NCI-H1105 (cell line): ENCODE measurements around the gene RPTOR.

Source experiments
- DNase-seq: peaks from one replicate; lab custom pipeline; 2025; lab: John Stamatoyannopoulos, UW

The RPTOR gene

DNA sequence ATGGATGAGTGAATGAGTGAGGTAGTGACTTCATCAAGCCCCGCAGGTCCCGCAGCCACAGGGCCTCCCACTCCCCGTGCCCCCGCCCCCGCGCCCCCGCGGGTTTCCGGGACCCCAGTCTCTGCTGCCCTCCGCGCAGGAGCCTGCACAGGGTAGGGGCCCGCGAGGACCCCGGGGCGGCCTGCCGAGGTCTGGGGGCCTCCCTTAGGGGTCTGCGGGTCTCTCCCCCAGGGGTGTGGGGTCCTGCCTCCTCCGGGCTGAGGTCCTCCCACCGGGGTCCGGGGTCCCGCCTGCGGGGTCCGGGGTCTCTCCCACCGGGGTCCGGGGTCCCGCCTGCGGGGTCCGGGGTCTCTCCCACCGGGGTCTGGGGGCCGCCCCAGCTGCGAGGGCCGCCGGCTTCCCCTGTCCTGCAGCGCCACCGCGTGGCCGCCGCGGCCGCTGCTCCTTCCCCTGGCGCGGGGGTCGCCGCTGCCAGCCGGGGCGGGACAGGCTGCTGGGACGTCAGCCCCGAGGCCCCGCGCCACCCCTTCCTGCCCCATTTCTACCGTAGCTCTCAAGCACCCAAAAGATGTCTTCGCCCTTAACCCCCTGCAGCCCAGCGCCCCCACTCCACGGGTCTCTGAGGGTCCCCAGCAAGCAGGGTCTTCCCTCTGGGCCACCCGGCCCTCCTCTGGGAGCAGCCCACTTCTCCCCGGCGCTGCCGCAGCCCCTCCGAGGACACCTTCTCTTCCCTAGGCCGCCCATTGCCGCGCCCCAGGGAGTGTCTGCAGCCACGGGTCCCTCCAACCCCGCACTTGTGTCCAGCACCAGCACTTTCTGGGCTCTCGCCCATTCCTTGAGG lies 436.6 kb downstream of the RPTOR start:
- peak; percentile 11 for DNase-seq

DNA sequence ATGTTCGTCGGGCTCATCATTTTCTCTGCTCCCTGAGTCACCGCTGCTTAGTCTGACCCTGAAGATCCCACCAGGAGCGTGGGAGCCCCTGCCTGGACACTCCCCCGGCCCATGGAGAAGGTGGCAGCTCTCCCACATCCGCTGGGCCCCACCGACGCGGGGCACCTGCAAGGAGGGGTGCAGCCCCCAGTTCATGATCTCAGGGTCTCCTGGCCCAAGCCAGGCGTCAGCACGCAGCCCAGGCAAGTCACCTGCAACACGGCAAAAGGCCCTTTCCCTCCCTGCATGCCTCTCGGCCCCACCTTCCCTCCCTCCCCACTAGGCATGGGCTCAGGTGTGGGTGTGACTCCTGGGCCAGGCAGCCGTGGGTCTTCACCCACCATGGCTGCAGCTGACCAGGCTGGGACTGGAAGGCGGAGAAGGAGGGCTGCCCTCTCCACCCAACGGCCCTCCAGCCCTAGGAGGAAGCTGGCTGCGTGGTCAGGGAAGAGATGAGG lies 437.3 kb downstream of the RPTOR start:
- DNase-seq, result no peak

DNA sequence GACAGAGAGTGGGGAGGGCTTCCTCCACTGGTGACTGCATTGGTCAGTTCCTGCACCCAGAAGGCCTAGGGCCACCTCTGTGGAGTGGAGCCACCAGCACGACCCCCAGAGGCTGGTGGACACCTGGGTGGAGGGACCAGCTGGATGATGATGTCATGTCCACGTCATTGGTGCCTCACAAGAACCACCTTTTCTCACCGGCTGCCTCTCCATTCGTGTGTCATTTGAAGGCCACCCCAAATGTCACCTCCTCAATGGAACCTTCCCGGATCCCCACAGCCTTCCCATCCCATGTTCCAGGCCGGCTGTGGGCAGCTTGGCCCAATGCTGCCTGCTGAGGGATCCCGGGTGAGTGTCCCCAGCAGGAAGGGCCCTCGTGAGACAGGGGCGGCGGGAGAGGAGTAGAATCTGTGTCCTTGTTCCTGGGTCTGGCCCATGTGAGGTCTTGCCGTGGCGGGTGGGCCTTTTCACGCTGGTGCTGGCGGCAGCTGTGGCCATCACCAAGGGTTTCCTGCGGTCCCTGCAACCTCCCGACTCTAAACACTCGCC lies 437.9 kb downstream of the RPTOR start:
- DNase-seq, result no peak

DNA sequence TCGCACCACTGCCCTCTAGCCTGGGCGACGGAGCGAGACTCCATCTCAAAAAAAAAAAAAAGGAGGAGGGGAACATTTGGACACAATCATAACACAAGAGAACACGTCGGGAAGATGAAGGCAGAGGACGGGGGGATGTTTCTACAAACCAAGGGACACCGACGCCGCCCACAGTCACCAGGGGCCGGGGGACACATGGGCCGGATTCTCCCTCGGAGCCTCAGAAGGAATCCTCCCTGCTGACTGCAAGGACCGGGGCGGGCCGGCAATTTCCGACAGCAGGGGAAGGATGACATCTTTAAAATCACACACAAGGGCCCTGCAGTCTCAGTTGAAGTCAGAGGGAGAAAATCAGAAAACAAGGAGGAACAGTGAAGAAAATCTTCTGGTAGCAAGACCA lies 438.9 kb downstream of the RPTOR start:
- no peak for DNase-seq

DNA sequence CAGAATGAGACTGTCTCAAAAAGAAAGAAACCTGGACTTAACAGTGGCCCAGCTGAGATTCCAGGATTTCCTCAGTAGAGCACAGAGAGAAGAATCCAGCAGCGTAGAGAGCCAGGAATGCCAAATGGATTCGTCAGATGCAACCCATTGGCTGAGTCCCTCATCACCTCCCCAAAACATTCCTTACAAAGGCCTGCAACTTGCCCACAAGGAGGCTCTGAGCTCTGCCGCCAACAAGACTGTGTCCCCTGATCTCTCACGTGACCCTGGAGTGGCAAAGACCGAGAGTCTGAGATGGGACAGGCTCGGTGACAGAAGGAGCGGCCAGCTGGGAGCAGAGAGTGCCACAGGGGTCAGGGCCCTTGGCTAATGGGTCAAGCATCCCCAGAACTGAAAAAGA lies 440.1 kb downstream of the RPTOR start:
- DNase-seq, result no peak

DNA sequence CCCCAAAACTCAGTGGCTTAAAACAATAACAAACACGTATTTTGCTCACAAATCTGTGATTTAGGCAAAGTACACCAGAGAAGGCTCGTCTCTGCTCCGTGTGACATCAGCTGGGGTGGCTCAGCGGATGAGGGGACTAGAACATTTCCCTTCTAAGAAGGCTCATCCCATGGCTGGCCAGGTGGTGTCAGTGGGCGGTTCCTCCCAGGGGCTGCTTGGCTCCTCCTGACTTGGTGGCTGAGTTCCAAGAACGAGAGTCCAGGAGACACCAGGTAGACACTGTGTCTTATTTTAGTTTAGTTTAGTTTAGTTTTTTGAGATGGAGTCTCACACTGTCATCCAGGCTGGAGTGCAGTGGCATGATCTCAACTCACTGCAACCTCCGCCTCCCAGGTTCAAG lies 441.4 kb downstream of the RPTOR start:
- DNase-seq, result no peak

DNA sequence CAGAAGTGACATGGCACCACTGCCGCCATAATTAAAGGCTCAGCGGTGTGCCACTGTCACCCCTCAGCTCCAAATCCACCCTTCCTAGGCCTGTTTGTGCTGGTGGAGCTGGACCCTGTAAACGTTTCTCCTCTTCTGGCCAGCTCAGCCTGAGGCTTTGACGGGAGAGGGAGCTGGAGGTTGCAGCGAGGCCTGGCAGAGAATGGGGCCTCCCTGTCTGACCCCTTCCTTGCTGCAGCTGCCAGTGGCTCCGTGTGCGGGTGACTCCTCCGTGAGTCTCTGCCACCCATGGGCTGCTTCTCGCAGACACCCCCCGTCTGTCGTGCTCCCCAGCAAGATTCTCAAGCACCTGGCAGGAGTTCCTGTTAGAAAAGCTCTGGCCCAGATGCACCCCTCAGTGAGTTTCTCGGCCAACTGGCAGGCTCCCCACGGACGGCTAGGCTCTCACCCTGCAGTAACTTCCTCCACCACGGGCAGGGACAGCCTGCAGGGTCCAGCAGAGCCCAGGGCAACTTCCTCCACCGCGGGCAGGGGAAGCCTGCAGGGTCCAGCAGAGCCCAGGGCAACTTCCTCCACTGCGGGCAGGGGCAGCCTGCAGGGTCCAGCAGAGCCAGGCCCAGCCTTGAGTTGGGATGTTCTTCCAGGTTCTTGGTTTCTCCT lies 442.3 kb downstream of the RPTOR start:
- no peak for DNase-seq

DNA sequence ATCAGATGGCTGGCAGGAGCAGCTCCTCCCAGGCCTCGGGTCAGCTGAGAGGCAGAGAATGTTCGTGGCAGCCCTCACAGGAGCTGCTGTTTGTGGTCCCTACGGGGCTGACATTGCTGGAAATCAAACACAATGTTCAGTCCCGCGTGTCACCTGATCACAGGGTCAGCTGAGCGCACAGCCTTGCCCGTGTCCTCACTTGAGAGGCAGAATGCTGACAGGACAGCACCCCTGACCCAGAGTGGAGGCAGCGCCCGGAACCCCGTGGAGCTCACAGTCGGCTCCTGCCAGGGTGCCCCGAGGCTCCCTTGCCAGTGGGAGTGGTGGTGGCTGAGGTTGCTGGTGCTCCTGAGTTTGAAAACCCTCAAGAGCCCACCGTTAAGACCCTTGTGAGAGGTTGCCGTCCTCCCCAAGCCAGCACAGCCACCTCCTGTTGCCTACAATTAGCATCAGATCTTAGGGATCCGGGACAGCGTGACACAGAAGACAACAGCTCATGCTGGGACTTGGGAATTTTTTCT lies 443.4 kb downstream of the RPTOR start:
- no peak for DNase-seq

DNA sequence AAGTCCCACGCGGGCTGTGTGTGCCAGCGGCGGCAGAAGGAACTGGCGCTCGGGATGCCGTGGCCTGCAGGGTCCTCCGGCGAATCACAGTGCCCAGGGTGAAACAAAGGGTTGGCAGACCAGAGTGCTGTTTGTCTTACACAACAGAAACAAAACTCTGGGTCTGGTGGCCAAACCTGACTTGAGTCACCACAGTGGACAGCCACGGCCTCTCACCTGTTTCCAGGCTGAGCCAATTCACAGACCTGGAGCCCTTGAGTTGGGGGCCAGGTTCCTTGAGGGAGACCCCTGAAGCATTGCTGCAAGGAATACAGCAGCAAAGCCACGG lies 444.9 kb downstream of the RPTOR start:
- DNase-seq, result no peak

DNA sequence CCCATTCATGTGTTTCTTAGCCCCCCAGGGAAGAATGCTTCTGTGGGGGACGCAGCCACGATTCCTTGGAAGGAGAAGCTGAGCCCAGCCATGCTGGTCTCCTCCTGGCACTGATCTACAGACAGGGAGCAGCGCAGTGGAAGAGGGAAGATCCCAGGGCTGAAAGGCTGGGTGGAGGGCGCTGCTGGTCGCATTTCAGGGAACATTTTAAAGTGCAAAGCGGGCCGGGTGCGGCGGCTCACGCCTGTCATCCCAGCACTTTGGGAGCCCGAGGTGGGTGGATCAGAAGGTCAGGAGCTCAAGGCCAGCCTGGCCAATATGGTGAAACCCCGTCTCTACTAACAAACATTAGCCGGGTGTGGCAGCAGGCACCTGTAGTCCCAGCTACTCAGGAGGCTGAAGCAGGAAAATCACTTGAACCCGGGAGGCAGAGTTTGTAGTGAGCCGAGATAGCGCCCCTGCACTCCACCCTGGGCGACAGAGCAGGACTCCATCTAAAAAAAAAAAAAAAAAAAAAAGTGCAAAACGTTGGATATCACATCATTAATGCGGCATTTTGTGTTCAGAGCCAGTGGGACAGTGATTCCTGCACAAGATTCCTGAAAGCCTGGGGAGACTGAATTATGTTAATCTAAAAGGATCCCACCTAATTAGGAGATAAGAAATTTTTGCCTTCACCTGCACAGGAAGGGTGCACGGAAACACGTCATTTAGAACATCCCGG lies 446.4 kb downstream of the RPTOR start:
- DNase-seq, result no peak

DNA sequence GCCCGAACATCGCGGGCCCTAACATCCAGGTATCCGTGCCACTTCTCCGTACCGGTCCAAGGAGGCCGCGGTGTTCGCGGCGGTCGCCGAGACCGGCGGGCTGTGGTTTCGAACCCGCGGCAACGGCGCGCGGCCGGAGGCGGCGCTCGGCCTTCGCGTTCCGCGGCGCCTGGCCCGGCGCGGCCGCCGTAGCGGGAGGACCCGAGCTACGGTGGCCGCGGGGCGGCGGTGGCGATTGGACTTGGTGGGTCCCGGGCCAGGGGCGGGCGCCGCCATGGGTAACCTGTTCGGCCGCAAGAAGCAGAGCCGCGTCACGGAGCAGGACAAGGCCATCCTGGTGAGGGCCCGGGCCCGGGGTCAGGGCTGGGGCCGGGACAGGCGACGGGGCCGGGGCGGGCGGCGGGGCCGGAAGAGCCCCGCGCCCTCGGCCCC lies 447.0 kb downstream of the RPTOR start, which contains the start of gene CHMP6:
TSS of gene CHMP6 (plus strand) at position 197 of the 432 bp plus-strand sequence. CDS start at position 275, 78 bp downstream.
- DNase-seq, result peak; percentile 39

DNA sequence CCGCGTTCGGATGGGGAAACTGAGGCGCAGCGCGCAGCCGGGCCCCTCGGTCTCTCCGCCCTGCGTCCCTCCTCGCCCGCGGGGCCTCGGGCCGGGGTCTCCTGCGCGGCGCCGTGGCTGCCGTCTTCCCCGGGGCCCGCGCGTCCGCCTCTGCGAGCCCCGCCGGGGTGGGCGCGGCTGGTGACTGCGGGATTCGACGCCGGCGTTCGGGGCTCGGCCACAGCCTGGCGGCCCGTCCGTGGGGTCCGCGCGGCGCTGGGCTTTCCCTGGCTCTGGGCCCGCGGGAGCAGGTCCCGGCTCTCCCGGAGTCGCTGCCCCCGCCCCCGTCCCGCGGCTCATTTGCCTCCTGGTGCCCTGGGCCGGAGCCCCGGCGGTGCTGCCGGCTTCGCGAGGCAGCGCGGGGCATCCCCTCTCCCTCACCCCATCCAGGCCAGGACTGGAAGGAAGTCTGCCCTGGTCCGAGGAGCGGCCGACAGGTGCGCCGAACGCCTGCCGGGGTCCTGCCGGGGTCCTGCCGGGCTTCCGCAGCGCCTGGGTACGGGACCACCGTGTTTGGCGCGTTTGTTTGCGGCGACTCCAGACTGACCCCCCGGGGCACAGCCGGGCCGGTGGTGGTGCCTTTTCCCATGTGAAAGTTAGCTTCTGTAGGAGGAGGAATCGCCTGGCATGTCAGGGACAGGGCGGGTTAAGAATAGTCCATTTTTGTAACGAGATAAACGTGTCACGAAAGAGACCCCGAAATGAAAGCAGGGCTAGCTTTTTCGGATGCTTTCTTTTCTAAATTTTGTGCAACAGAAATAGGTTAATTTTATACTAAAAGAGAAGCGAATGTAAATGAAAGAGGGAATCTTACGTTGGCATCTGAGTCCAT lies 447.7 kb downstream of the RPTOR start:
- no peak for DNase-seq

DNA sequence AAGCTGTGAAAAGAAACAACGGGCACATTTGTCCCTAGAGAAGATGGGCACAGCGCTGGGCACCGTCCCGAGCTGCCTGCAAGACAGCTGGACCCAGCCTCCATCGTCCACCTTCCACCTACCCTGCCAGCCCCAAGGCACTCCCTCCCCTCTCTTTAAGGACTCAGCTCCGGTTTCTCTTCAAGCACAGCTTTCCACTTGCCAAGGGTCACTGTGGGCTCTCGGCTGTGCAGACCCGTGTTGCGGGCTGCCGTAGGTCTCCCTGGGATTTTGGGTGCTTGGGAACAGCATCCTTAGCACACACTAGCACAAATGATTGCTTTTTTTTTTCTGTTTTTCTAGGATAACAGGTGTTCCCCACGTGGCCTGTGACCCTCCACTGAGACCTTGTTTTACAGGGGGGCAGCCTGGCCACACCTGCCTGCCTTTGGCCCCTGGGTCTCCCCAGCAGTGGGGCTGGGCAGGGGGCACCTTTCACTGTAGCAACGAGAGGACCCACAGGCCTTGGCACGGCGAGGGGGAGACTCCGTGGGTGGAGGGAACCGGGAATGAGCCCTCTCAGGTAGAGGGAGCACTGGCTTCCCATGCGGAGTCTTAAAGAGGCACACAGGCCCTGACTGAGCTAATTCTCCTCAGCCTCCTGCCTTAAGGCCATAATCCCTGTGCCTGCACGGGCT lies 448.4 kb downstream of the RPTOR start:
- no peak for DNase-seq

DNA sequence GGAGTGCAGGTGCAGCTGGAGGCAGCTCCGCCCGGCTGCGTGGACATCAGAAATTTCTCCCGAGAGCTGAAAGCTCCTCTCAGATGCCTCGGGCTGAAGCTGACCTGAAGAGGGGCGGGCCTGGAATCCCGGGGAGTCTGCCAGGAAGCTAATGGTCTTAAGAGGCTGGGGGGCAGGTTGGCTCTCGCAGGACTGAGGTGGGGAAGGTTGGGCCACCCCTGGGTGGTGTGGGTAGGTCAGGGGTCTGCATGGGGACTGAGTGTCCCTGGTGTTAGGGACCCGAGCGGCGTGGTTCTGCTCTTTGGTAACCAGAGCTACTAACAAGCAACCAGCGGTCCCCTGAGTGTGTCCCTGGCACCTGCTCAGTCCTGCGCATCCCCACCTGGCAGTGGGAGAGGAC lies 450.5 kb downstream of the RPTOR start:
- no peak for DNase-seq

DNA sequence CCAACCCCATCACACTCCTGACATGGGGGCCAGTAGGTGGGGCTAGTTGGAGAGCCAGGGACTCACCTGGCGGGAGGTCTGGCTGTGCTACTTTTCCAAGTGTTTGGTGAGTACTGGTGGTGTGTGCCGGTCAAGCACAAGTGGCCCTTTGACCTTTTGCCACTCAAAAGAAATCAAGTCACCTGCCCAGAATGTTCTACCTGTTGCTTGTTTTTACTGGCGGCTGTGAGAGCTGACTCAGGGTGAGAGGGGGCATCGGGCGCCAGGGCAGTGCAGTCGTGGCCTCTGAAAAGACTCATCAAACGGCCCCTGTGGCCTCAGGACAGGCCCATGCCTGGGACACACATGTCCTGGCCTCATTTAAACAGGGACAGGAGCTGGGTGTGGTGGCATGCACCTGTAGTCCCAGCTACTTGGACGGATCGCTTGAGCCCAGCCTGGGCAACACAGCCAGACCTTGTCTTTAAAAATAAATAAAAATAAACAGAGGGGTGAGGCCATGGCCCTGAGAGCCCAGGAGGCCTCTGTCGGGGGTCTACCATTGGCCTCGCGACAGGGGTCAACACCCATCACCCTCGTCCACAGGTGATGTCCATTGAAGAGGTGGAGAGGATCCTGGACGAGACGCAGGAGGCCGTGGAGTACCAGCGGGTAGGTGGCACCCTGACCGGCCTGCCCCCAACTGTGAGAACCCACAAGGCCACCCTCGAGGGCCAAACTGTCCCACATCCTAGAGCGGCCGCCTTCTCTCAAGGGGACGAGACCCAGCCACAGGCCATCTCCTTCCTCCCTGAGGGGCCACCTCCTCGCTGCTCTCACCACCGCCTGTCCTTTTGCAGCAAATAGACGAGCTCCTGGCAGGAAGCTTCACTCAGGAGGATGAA lies 452.0 kb downstream of the RPTOR start:
- DNase-seq, result no peak

DNA sequence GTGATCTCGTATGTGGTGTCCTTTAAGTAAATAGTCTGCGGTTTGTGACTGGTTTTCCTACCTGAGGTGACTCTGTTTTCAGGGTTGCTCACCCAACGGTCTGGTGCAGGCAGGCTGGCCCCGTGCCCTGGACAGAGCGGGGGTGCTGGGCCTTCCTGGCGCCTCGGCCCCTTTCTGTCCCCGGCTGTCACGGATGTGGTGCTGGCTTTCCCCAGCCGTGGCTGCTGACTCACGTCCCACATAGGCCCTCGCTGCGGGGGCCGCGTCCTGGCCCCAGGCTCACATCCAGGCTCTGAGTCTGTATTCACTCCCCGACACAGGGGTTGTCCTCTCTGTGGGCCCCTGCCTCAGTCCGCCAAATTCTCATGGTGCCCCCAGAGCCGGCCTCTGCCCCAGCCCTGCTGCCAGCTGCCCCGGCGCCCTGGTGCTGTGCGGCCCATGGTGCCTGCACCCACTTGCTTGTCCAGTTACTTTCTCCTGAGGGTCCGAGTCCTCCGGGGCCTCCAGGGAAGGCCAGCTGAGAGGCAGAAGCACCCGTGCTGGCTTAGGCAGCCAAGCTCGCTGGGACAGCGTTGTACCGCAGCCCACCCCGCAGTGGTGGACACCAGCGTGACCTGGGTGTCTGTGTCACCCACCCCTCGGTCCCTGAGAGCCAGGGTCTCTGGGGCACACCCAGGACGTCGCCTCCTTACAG lies 452.9 kb downstream of the RPTOR start:
- DNase-seq, result no peak

DNA sequence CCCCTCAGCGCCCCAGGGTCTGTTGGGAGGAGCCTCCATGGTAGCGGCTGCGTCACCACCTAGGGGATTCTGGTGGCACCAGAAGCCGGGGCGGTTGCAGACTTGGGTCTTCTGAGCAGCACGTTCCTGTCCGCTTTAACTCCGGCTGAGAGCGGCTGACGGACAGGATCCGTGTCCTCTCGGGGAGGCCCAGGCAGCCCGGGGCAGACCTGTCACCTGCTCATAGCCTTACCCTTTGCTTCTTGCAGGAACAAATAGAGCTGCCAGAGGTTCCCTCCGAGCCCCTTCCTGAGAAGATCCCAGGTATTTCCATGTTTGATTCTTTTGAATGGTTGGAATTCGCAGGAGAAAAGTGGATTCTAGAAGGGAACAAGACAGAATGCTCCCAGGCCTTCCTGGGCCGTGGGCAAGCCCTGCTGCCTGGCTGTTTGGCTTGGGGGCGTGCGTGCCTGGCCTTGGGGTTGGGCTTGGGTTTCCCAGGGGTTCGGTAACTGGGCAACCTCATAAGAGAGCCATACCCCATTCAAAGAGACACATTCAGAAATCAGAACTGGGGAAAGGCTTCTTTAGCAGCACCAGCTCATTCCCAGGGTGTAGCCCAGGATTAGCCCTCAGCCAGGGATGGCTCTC lies 453.6 kb downstream of the RPTOR start:
- no peak for DNase-seq

DNA sequence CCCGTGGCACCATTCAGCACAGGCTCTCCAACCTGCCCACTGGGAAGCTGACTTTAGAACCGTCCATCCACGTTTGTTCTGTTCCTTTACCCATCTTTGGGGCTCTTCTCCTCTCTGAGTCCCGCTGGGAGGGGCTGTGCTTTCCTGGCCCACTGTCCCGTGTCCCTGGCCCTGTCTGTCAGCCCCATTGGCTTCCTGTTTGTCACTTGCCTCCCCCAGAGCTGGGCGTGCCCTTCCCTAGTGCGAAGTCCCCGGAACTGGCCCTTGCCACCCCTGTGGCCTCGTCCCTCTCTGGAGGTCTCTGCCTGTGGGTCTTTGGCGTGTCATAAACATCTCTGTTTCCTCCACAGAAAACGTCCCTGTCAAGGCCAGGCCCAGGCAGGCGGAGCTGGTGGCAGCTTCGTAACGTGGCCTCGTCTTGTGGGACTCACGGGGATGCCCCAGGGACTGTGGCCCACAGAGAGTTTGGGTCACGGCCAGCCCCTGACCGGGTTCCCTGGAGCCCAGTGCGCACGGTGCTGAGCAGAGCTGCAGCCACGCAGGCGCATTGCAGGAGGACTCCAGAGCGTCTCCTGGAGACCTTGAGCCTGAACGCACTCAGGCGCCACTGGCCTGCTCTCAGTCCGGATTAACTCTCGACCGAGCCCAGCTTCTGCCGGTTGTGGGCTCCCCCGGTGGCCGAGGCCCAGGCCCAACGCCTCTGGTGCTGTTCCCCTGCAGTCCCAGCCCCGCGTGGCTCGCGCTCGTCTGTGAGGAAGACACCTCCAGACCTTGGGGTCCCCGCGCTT lies 454.3 kb downstream of the RPTOR start:
- DNase-seq, result no peak
